ENCODE measurements around the gene EIPR1. TPM values are rescaled to one million over a fixed set of nuclear protein-coding genes. Genes with fewer than 3 reads are reported as not detected.

The EIPR1 gene
- total and polyA plus RNA-seq, 10 of the 15 experiments (the other 5 are each of a cell fraction or from before 2014, with no cell fraction given), result 23.6 to 61.2 (median 42.2) TPM

DNA sequence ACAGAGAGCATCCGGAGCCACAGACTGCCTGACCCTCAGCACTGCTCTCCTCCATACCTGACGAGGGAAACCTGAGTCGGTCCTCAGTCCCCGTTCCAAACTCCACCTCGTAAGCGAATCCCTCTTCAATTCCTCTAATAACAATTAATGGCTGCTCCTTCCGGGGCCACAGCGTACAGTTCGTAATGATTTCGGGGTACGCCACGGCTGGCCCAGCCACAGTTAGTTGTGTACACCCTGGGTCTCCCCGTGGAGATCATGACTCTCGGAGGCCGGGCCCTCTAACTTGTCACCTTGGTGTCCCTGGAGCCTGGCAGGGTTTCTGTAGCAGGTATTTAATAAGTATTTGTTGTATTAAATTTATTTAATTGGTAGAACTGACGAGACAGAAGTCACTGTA, 121.5 kb downstream of the EIPR1 start (continued):
- TF ChIP-seq, protein P1, sequence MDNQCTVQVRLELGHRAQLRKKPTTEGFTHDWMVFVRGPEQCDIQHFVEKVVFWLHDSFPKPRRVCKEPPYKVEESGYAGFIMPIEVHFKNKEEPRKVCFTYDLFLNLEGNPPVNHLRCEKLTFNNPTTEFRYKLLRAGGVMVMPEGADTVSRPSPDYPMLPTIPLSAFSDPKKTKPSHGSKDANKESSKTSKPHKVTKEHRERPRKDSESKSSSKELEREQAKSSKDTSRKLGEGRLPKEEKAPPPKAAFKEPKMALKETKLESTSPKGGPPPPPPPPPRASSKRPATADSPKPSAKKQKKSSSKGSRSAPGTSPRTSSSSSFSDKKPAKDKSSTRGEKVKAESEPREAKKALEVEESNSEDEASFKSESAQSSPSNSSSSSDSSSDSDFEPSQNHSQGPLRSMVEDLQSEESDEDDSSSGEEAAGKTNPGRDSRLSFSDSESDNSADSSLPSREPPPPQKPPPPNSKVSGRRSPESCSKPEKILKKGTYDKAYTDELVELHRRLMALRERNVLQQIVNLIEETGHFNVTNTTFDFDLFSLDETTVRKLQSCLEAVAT (IDR thresholded peaks at IDR 0.05), result no peak
- no peak for TF ChIP-seq POLR2AphosphoS2 (IDR thresholded peaks at IDR 0.05; ENCODE audit: low read depth, low read length)
- TF ChIP-seq, protein P2, sequence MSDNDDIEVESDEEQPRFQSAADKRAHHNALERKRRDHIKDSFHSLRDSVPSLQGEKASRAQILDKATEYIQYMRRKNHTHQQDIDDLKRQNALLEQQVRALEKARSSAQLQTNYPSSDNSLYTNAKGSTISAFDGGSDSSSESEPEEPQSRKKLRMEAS (IDR thresholded peaks at IDR 0.05; ENCODE audit: low read depth, low read length), result no peak
- no peak for TF ChIP-seq YBX1 (IDR thresholded peaks at IDR 0.05)
- no peak for TF ChIP-seq CREM (IDR thresholded peaks at IDR 0.05; ENCODE audit: low read depth)
- TF ChIP-seq BMI1 (IDR thresholded peaks at IDR 0.05; ENCODE audit: borderline replicate concordance), result no peak

DNA sequence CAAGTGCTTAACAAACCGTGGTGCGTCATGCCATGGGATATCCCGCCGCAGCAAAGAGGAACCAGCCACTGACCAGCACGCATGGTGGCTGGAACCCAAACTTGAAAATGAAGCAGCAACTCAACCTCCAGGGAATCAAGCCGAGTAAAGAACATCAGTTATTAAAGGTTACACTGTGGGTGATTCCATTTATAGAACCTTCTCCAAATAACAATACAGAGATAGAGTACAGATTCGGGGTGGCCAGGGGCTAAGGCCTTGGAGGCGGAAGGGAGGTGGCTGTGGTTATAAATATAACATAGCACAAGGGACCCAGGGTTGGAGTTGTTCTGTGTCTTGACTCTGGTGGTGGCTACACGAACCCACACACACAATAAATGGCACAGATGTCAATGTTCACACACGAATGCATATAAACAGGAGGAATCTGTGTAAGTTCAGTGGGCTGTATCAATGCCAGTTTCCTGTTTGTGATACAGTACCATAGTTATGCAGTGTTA, 123.1 kb downstream of the EIPR1 start:
- H3K79me2 ChIP-seq (ENCODE audit: control insufficient read depth, insufficient read depth, low read length), result no peaks in the 10 kb centered on the region
- intact Hi-C loops (cut with micrococcal nuclease; ENCODE audit: unreplicated experiment), result loop anchor here (1.0 kb wide), 2 partner anchors 31 to 49 kb away; no protein-coding TSS in a partner anchor
- peak overlapping the region; percentile 30; the same call in 1 of the 2 replicates for H3K4me2 ChIP-seq (ENCODE audit: control insufficient read depth, insufficient read depth)
- H3K9me3 ChIP-seq (replicated peaks; ENCODE audit: control insufficient read depth, insufficient read depth, low read length), result peaks cover 13% of the 10 kb centered on the region
- no TSS peak for BruUV-seq (replicated peaks)
- ChIA-PET SMC1A (ENCODE audit: uncharacterized antibody, unreplicated experiment) (interaction anchor here (0.8 to 2.2 kb wide), 5 partner anchors 11 to 407 kb away, joined by 3 to 12 read pairs (median 6); no protein-coding TSS in a partner anchor), RAD21 (ENCODE audit: unreplicated experiment) (interaction anchor here (0.8 to 1.6 kb wide), 3 partner anchors 11 to 31 kb away, joined by 3 to 18 read pairs (median 4); no protein-coding TSS in a partner anchor), POLR2A (interaction anchor here (0.8 to 1.4 kb wide), 3 partner anchors 12 to 103 kb away, joined by 3 to 4 read pairs (median 3); no protein-coding TSS in a partner anchor), CTCF (interaction anchor here (0.6 to 1.2 kb wide), 2 partner anchors 38 to 1168 kb away, joined by 3 read pairs; no protein-coding TSS in a partner anchor)
- ATAC-seq (peak; percentile 88), FAIRE-seq (peak; percentile 44), DNase-seq (ENCODE audit: low read depth, low spot score) (peak; percentile 39)
- peaks cover 7 to 12% of the 10 kb centered on the region in 2 experiments for H3K36me3 ChIP-seq (ENCODE audit: control insufficient read depth in 2 of 2, insufficient read depth in 2 of 2, low read length in 1 of 2)
- no peaks in the 10 kb centered on the region for H3K27me3 ChIP-seq (replicated peaks in 1 of 2; ENCODE audit: control insufficient read depth in 2 of 2, insufficient read depth in 2 of 2, low read length in 1 of 2)
- no peak overlapping the region for H2AFZ ChIP-seq (ENCODE audit: control insufficient read depth, low read depth, low read length)
- in situ Hi-C loops (cut with MboI), result no loop called here
- H4K20me1 ChIP-seq (ENCODE audit: control insufficient read depth, insufficient read depth), result no peaks in the 10 kb centered on the region
- peaks cover 16% of the 10 kb centered on the region for H3K4me1 ChIP-seq (ENCODE audit: control insufficient read depth, insufficient read depth, low read length)
- H3K9ac ChIP-seq (ENCODE audit: control insufficient read depth, insufficient read depth, low read length), result no peak overlapping the region
- 42% methylated on average over 10 of the region's 10 CpGs for WGBS (ENCODE audit: insufficient coverage, insufficient replicate concordance, low lambda C conversion rate, missing lambda C conversion rate)
- H3K4me3 ChIP-seq, result no peak overlapping the region
- H3K27ac ChIP-seq (ENCODE audit: control insufficient read depth, insufficient read depth), result peak overlapping the region; percentile 69
- TF ChIP-seq TCF3 (IDR thresholded peaks at IDR 0.05; ENCODE audit: borderline replicate concordance, insufficient read depth, low read depth, low read length) (peak; percentile 94), RB1 (IDR thresholded peaks at IDR 0.05; ENCODE audit: borderline replicate concordance) (no peak), ZNF24 (IDR thresholded peaks at IDR 0.05) (peak; percentile 11; the same call in 1 of the 2 replicates), IKZF1 (conservative IDR thresholded peaks at IDR 0.05) (peak; percentile 92), IRF4 (IDR thresholded peaks at IDR 0.05; ENCODE audit: low read depth, low read length) (peak; percentile 85), ZBED1 (IDR thresholded peaks at IDR 0.05; ENCODE audit: borderline replicate concordance) (0 out of 2 replicates have a peak, but pooled peaks have one; percentile 35), HDAC2 (IDR thresholded peaks at IDR 0.05) (no peak), ATF7 (IDR thresholded peaks at IDR 0.05; ENCODE audit: low read depth) (peak; percentile 80), NRF1 (conservative IDR thresholded peaks at IDR 0.05; ENCODE audit: low read depth, low read length) (no peak), POU2F2 (IDR thresholded peaks at IDR 0.05; ENCODE audit: borderline replicate concordance, low read depth, low read length) (peak; percentile 90; the same call in 2 of the 3 replicates)
- TF ChIP-seq, protein P3, sequence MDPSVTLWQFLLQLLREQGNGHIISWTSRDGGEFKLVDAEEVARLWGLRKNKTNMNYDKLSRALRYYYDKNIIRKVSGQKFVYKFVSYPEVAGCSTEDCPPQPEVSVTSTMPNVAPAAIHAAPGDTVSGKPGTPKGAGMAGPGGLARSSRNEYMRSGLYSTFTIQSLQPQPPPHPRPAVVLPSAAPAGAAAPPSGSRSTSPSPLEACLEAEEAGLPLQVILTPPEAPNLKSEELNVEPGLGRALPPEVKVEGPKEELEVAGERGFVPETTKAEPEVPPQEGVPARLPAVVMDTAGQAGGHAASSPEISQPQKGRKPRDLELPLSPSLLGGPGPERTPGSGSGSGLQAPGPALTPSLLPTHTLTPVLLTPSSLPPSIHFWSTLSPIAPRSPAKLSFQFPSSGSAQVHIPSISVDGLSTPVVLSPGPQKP (IDR thresholded peaks at IDR 0.05; ENCODE audit: low read depth, low read length), result no peak
- TF ChIP-seq, protein P4, sequence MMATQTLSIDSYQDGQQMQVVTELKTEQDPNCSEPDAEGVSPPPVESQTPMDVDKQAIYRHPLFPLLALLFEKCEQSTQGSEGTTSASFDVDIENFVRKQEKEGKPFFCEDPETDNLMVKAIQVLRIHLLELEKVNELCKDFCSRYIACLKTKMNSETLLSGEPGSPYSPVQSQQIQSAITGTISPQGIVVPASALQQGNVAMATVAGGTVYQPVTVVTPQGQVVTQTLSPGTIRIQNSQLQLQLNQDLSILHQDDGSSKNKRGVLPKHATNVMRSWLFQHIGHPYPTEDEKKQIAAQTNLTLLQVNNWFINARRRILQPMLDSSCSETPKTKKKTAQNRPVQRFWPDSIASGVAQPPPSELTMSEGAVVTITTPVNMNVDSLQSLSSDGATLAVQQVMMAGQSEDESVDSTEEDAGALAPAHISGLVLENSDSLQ (IDR thresholded peaks at IDR 0.05), result no peak
- TF ChIP-seq, protein P5, sequence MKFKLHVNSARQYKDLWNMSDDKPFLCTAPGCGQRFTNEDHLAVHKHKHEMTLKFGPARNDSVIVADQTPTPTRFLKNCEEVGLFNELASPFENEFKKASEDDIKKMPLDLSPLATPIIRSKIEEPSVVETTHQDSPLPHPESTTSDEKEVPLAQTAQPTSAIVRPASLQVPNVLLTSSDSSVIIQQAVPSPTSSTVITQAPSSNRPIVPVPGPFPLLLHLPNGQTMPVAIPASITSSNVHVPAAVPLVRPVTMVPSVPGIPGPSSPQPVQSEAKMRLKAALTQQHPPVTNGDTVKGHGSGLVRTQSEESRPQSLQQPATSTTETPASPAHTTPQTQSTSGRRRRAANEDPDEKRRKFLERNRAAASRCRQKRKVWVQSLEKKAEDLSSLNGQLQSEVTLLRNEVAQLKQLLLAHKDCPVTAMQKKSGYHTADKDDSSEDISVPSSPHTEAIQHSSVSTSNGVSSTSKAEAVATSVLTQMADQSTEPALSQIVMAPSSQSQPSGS (IDR thresholded peaks at IDR 0.05; ENCODE audit: low read length), result peak; percentile 10
